D721Med (cell line): ENCODE data around the gene NLGN1.

Source experiments
- DNase-seq: peaks from one replicate; pipeline ENCODE4 v3.0.0; 2011; ENCODE audit warnings: low spot score; ENCODE audit not compliant: insufficient read length
- FAIRE-seq: peaks from 2 replicates; lab custom pipeline; 2011; peaks lifted over from hg19 to GRCh38; lab: Jason Lieb, UNC
- CTCF ChIP-seq: IDR thresholded peaks from 2 replicates; pipeline ENCODE4 v1.5.1; 2012; ENCODE audit warnings: mild to moderate bottlenecking, control low read depth; ENCODE audit not compliant: insufficient read depth; ENCODE audit errors: missing control alignments

NLGN1 gene

GRCh38 chr3:174331095-174331800 is 933.7 kb downstream of the NLGN1 start:
- no peak for DNase-seq
- FAIRE-seq, result no peak
- TF ChIP-seq CTCF, result no peak

GRCh38 chr3:174332391-174332790 is 934.8 kb downstream of the NLGN1 start:
- TF ChIP-seq CTCF, result no peak
- DNase-seq (no peak), FAIRE-seq (no peak)

- DNase-seq (no peak), FAIRE-seq (no peak)
- no peak for TF ChIP-seq CTCF
Measured at GRCh38 chr3:174333640-174334039, 936.1 kb downstream of the NLGN1 start.

GRCh38 chr3:174334111-174334510 is 936.6 kb downstream of the NLGN1 start:
- DNase-seq, result no peak
- no peak for TF ChIP-seq CTCF
- FAIRE-seq, result no peak

- DNase-seq (no peak), FAIRE-seq (no peak)
- no peak for TF ChIP-seq CTCF
Measured at GRCh38 chr3:174335324-174335723, 937.8 kb downstream of the NLGN1 start.

- no peak for FAIRE-seq
- TF ChIP-seq CTCF, result no peak
- DNase-seq, result no peak
Measured at GRCh38 chr3:174335910-174336309, 938.4 kb downstream of the NLGN1 start.
